Fibroblast of lung (primary cell): ENCODE results near the gene ALAS1. TPM values are rescaled to one million over a fixed set of nuclear protein-coding genes. Genes with fewer than 3 reads are reported as not detected.
A peak's percentile ranks its signal among the peaks of the same experiment; 100 is the strongest.

ENCODE experiments used
- DNase-seq, 2 donors: peaks; one replicate each; pipeline versions ENCODE4 v3.0.0 to v3.0.0-alpha.2; 2010; ENCODE audit warnings: low read depth in 2 of 2
- H2AFZ ChIP-seq: 2 replicates; pipeline ENCODE4 v1.5.1; 2012; ENCODE audit warnings: low read length, control low read depth, inconsistent platforms
- H3K27ac ChIP-seq: 2 replicates; pipeline ENCODE4 v1.5.1; 2011; ENCODE audit warnings: low read length, control low read depth; ENCODE audit not compliant: insufficient read depth
- H3K27me3 ChIP-seq: 2 replicates; pipeline ENCODE4 v1.5.1; 2011; ENCODE audit warnings: mild to moderate bottlenecking, low read length; ENCODE audit not compliant: control insufficient read depth, insufficient read depth
- H3K36me3 ChIP-seq: 2 replicates; pipeline ENCODE4 v1.5.1; 2011; ENCODE audit warnings: low read length; ENCODE audit not compliant: control insufficient read depth, insufficient read depth
- H3K4me1 ChIP-seq: 2 replicates; pipeline ENCODE4 v1.5.1; 2011; ENCODE audit warnings: low read length; ENCODE audit not compliant: control insufficient read depth, insufficient read depth; ENCODE audit errors: extremely low read depth
- H3K4me2 ChIP-seq: 2 replicates; pipeline ENCODE4 v1.5.1; 2011; ENCODE audit warnings: low read length, control low read depth; ENCODE audit not compliant: insufficient read depth; ENCODE audit errors: extremely low read depth
- H3K4me3 ChIP-seq, 4 experiments: fragments of 200-600 bp in 1 of 4; sonication (generic) in 1 of 4; replicated peaks in 1 of 4; 2 replicates each; pipeline ENCODE4 v1.5.1; 2011 to 2016; ENCODE audit warnings: low read length in 4 of 4, low read depth in 3 of 4, mild to moderate bottlenecking in 3 of 4, control low read depth in 2 of 4, inconsistent platforms in 1 of 4, mixed read lengths in 1 of 4; ENCODE audit not compliant: insufficient read depth in 1 of 4; ENCODE audit errors: control extremely low read depth in 1 of 4
- H3K79me2 ChIP-seq: 2 replicates; pipeline ENCODE4 v1.5.1; 2012; ENCODE audit warnings: mild to moderate bottlenecking, low read length, inconsistent platforms; ENCODE audit not compliant: control insufficient read depth, insufficient read depth
- H3K9ac ChIP-seq: 2 replicates; pipeline ENCODE4 v1.5.1; 2011; ENCODE audit warnings: mild to moderate bottlenecking, low read length, control low read depth; ENCODE audit not compliant: insufficient read depth
- H3K9me3 ChIP-seq: 2 replicates; pipeline ENCODE4 v1.5.1; 2012; ENCODE audit warnings: low read depth, low read length; ENCODE audit not compliant: control insufficient read depth, insufficient read depth
- H4K20me1 ChIP-seq: 2 replicates; pipeline ENCODE4 v1.5.1; 2011; ENCODE audit warnings: low read length; ENCODE audit not compliant: control insufficient read depth, insufficient read depth; ENCODE audit errors: extremely low read depth
- EZH2 ChIP-seq: IDR thresholded peaks from 2 replicates; pipeline ENCODE4 v1.5.1; 2012; ENCODE audit warnings: low read length, control low read depth, mild to moderate bottlenecking; ENCODE audit errors: missing control alignments
- polyA plus RNA-seq, 2 donors: library from polyadenylated mRNA; depleted of rRNA in 1 of 2; stranded (reverse) in 1 of 2; unstranded in 1 of 2; fragments of >200 nt; gene quantifications; 2 replicates each; pipeline ENCODE4 v1.2.1, GENCODE V29; 2011 to 2012; ENCODE audit warnings: missing spikeins in 1 of 2
- total RNA-seq: library from RNA; depleted of rRNA; stranded (reverse); fragments of >200 nt; gene quantifications from 2 replicates; pipeline ENCODE4 v1.2.1, GENCODE V29; 2014
- TF ChIP-seq, protein P1 (sequence below), 2 donors: IDR thresholded peaks in 1 of 2; conservative IDR thresholded peaks in 1 of 2; 1 replicate in 1 of 2; 2 replicates in 1 of 2; pipeline ENCODE4 v1.5.1; 2011 to 2012; ENCODE audit warnings: low read length in 2 of 2, control low read depth in 1 of 2, inconsistent platforms in 1 of 2, low read depth in 1 of 2, mild to moderate bottlenecking in 1 of 2

ALAS1 gene
- total and polyA plus RNA-seq, 2 donors (not counting 1 experiment from before 2014, with no cell fraction given), result 60.9 to 61.8 TPM

DNA sequence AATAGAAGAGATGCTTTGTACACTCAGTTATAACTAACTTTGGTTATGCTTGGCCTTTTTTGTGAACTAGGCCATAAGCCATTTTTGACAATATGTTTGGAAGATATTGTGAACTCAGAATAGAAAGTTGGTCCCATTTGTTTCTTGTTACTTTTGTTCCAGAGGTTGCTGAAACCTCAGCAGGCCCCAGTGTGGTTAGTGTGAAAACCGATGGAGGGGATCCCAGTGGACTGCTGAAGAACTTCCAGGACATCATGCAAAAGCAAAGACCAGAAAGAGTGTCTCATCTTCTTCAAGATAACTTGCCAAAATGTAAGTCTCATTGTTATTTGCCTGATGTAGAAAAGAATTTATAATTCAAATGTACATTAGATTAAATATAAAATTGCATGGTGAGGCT lies 5.7 kb downstream of the ALAS1 start:
- DNase-seq, result no peak
- no peak overlapping the region for H3K9ac ChIP-seq
- peaks cover 29% of the 10 kb centered on the region for H3K36me3 ChIP-seq
- H2AFZ ChIP-seq, result no peak overlapping the region
- TF ChIP-seq, protein P1, sequence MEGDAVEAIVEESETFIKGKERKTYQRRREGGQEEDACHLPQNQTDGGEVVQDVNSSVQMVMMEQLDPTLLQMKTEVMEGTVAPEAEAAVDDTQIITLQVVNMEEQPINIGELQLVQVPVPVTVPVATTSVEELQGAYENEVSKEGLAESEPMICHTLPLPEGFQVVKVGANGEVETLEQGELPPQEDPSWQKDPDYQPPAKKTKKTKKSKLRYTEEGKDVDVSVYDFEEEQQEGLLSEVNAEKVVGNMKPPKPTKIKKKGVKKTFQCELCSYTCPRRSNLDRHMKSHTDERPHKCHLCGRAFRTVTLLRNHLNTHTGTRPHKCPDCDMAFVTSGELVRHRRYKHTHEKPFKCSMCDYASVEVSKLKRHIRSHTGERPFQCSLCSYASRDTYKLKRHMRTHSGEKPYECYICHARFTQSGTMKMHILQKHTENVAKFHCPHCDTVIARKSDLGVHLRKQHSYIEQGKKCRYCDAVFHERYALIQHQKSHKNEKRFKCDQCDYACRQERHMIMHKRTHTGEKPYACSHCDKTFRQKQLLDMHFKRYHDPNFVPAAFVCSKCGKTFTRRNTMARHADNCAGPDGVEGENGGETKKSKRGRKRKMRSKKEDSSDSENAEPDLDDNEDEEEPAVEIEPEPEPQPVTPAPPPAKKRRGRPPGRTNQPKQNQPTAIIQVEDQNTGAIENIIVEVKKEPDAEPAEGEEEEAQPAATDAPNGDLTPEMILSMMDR (conservative IDR thresholded peaks at IDR 0.05 in 1 of 2, IDR thresholded peaks at IDR 0.05 in 1 of 2; ENCODE audit: low read depth in 1 of 2, low read length in 2 of 2), result no peak
- TF ChIP-seq EZH2, result no peak
- no peak overlapping the region for H3K4me3 ChIP-seq
- no peaks in the 10 kb centered on the region for H3K27me3 ChIP-seq
- H3K27ac ChIP-seq, result no peak overlapping the region
- peaks cover 8% of the 10 kb centered on the region for H3K79me2 ChIP-seq
- H3K9me3 ChIP-seq, result no peaks in the 10 kb centered on the region
- H4K20me1 ChIP-seq, result no peaks in the 10 kb centered on the region
- no peak overlapping the region for H3K4me2 ChIP-seq
- H3K4me1 ChIP-seq, result peaks cover 9% of the 10 kb centered on the region

DNA sequence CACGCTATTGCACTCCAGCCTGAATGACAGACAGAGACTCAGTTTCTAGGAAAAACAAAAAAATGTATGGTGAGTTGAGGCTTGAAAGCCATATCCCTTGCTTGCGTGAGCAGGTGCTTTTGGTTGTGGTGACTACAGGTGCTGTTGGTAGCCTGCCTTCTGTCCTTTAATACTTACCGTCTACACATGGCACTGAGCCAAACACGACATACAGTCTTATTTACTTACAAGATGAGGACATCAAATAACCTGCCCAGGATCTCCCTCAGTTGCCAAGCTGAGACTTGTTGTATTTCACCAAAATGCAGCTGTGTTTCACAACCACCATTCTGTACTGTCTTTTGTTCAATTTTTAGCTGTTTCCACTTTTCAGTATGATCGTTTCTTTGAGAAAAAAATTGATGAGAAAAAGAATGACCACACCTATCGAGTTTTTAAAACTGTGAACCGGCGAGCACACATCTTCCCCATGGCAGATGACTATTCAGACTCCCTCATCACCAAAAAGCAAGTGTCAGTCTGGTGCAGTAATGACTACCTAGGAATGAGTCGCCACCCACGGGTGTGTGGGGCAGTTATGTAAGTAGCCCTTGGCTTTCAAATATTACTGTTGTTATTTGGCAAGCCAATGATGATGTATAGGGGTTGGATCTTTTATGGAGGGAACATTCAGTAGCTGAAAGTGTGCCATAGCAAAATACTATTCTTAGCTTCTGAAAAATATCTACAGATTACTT lies 6.5 kb downstream of the ALAS1 start:
- Histone ChIP-seq H3K27ac (no peak overlapping the region), H3K36me3 (peaks cover 30% of the 10 kb centered on the region), H3K9ac (no peak overlapping the region), H4K20me1 (no peaks in the 10 kb centered on the region), H2AFZ (no peak overlapping the region), H3K4me1 (peaks cover 1% of the 10 kb centered on the region), H3K27me3 (no peaks in the 10 kb centered on the region), H3K4me3 (no peak overlapping the region), H3K79me2 (peaks cover under 1% of the 10 kb centered on the region), H3K4me2 (no peak overlapping the region), H3K9me3 (no peaks in the 10 kb centered on the region)
- DNase-seq, result no peak
- TF ChIP-seq EZH2, result no peak
- TF ChIP-seq, protein P1 (conservative IDR thresholded peaks at IDR 0.05 in 1 of 2, IDR thresholded peaks at IDR 0.05 in 1 of 2; ENCODE audit: low read depth in 1 of 2, low read length in 2 of 2), result no peak

DNA sequence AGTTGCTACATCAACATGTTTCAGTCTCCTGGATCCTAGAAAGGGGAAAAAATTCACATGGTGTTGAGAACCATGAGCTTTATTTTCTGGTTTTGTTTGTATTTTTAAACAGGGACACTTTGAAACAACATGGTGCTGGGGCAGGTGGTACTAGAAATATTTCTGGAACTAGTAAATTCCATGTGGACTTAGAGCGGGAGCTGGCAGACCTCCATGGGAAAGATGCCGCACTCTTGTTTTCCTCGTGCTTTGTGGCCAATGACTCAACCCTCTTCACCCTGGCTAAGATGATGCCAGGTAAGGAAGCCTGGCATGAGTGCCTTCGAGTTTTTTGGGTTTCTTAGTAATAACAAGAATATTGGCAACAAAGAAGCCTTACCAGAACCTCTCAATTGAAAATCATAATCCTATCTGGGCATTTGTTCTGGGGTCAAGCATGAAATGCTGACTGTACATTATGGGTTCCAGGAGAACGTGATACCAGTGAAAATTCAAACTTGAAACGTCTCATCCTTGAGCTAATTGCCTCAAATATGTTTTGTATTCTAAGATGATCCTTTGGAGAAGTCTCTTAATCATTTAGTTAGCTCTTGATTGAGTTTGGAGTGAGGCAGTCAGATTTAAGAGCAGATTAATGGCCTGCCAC lies 7.9 kb downstream of the ALAS1 start:
- Histone ChIP-seq H3K9ac (no peak overlapping the region), H3K27ac (no peak overlapping the region), H4K20me1 (no peaks in the 10 kb centered on the region), H3K27me3 (no peaks in the 10 kb centered on the region), H3K9me3 (no peaks in the 10 kb centered on the region), H3K4me3 (no peak overlapping the region), H3K36me3 (peaks cover 34% of the 10 kb centered on the region), H3K4me1 (no peaks in the 10 kb centered on the region), H2AFZ (no peak overlapping the region), H3K79me2 (no peaks in the 10 kb centered on the region), H3K4me2 (no peak overlapping the region)
- TF ChIP-seq, protein P1 (conservative IDR thresholded peaks at IDR 0.05 in 1 of 2, IDR thresholded peaks at IDR 0.05 in 1 of 2; ENCODE audit: low read depth in 1 of 2, low read length in 2 of 2), result no peak
- no peak for TF ChIP-seq EZH2
- peak in 1 of 2 donors; percentile 70 for DNase-seq
